NCI-H2196 treated with DMSO at 0.1 percent for 48 hours (cell line): ENCODE data around the gene DMAC2L.

ENCODE experiments used
- DNase-seq: peaks from one replicate; lab custom pipeline; 2025; ENCODE audit not compliant: unreplicated experiment; lab: John Stamatoyannopoulos, UW

The DMAC2L gene

GRCh38 chr14:50321009-50321660 is 9.0 kb downstream of the DMAC2L start:
- DNase-seq = peak; percentile 74

- DNase-seq = no peak
Measured at GRCh38 chr14:50331596-50331995, 19.5 kb downstream of the DMAC2L start.

- DNase-seq = no peak
Measured at GRCh38 chr14:50333014-50333509, 20.9 kb downstream of the DMAC2L start.

- no peak for DNase-seq
Measured at GRCh38 chr14:50334211-50334610, 22.1 kb downstream of the DMAC2L start.

- DNase-seq = peak; percentile 73
Measured at GRCh38 chr14:50335389-50335788, 23.3 kb downstream of the DMAC2L start.

- DNase-seq = no peak
Measured at GRCh38 chr14:50335989-50336824, 24.1 kb downstream of the DMAC2L start.

GRCh38 chr14:50338587-50338986 is 26.5 kb downstream of the DMAC2L start:
- no peak for DNase-seq

- no peak for DNase-seq
Measured at GRCh38 chr14:50339178-50339804, 27.2 kb downstream of the DMAC2L start.

- DNase-seq = no peak
Measured at GRCh38 chr14:50340045-50340444, 27.9 kb downstream of the DMAC2L start.

GRCh38 chr14:50340963-50341362 is 28.8 kb downstream of the DMAC2L start:
- DNase-seq = no peak

- DNase-seq = peak; percentile 53
Measured at GRCh38 chr14:50342221-50343078, 30.3 kb downstream of the DMAC2L start.

GRCh38 chr14:50343434-50343833 is 31.3 kb downstream of the DMAC2L start:
- DNase-seq = no peak

GRCh38 chr14:50344116-50344775 is 32.1 kb downstream of the DMAC2L start:
- no peak for DNase-seq

- DNase-seq = no peak
Measured at GRCh38 chr14:50344876-50345563, 32.9 kb downstream of the DMAC2L start.

- DNase-seq = no peak
Measured at GRCh38 chr14:50345846-50346422, 33.8 kb downstream of the DMAC2L start.

GRCh38 chr14:50347521-50347920 is 35.4 kb downstream of the DMAC2L start:
- no peak for DNase-seq

GRCh38 chr14:50348933-50349332 is 36.8 kb downstream of the DMAC2L start:
- no peak for DNase-seq

- no peak for DNase-seq
Measured at GRCh38 chr14:50350975-50351374, 38.9 kb downstream of the DMAC2L start.

GRCh38 chr14:50352584-50352983 is 40.5 kb downstream of the DMAC2L start:
- DNase-seq = no peak
